HEK293T (cell line): ENCODE data around the gene TMEFF2.

ENCODE experiments used
- CTCF ChIA-PET: fragments of 350-600 bp; formaldehyde crosslinking; extraction: SDS; loops from one replicate; lab custom pipeline; 2021; ENCODE audit warnings: antibody characterized with exemption, inconsistent platforms; lab: Yijun Ruan, JAX
- POLR2A ChIA-PET: fragments of 350-600 bp; formaldehyde crosslinking; extraction: SDS; loops from one replicate; lab custom pipeline; 2020; ENCODE audit warnings: antibody characterized with exemption, inconsistent platforms; lab: Yijun Ruan, JAX
- DNase-seq: peaks from one replicate; pipeline ENCODE4 v3.0.0; 2012; ENCODE audit warnings: mixed read lengths; ENCODE audit errors: extremely low spot score
- ARNT ChIP-seq: fragments of 450-650 bp; IDR thresholded peaks from 2 replicates; pipeline ENCODE4 v1.6.1; 2017; ENCODE audit warnings: mild to moderate bottlenecking
- BHLHE40 ChIP-seq: fragments of 450-650 bp; IDR thresholded peaks from 2 replicates; pipeline ENCODE4 v1.6.1; 2016; ENCODE audit warnings: mild to moderate bottlenecking, moderate library complexity, borderline replicate concordance
- CTBP1 ChIP-seq: fragments of 450-650 bp; IDR thresholded peaks from 2 replicates; pipeline ENCODE4 v1.6.1; 2016; ENCODE audit warnings: borderline replicate concordance
- ELF4 ChIP-seq: fragments of 450-650 bp; IDR thresholded peaks from 2 replicates; pipeline ENCODE4 v1.6.1; 2017; ENCODE audit warnings: antibody characterized with exemption
- FOXA1 ChIP-seq: fragments of 450-650 bp; IDR thresholded peaks from 2 replicates; pipeline ENCODE4 v1.6.1; 2016; ENCODE audit warnings: mild to moderate bottlenecking
- FOXK2 ChIP-seq: fragments of 450-650 bp; IDR thresholded peaks from 2 replicates; pipeline ENCODE4 v1.6.1; 2016; ENCODE audit warnings: mild to moderate bottlenecking
- FOXM1 ChIP-seq: fragments of 450-650 bp; IDR thresholded peaks from 2 replicates; pipeline ENCODE4 v1.6.1; 2017; ENCODE audit warnings: mild to moderate bottlenecking, borderline replicate concordance
- HDGF ChIP-seq: fragments of 450-650 bp; IDR thresholded peaks from 2 replicates; pipeline ENCODE4 v1.6.1; 2017; ENCODE audit warnings: antibody characterized with exemption, borderline replicate concordance
- L3MBTL2 ChIP-seq: fragments of 450-650 bp; conservative IDR thresholded peaks from 2 replicates; pipeline ENCODE4 v1.6.1; 2016; ENCODE audit warnings: mild to moderate bottlenecking
- LEF1 ChIP-seq: fragments of 450-650 bp; IDR thresholded peaks from 2 replicates; pipeline ENCODE4 v1.6.1; 2017; ENCODE audit warnings: mild to moderate bottlenecking, borderline replicate concordance
- NFRKB ChIP-seq: fragments of 450-650 bp; IDR thresholded peaks from 2 replicates; pipeline ENCODE4 v1.6.1; 2016; ENCODE audit warnings: mild to moderate bottlenecking, moderate library complexity
- PKNOX1 ChIP-seq: fragments of 450-650 bp; IDR thresholded peaks from 2 replicates; pipeline ENCODE4 v1.6.1; 2016
- SP1 ChIP-seq: fragments of 450-650 bp; IDR thresholded peaks from 2 replicates; pipeline ENCODE4 v1.6.1; 2017
- SUZ12 ChIP-seq: fragments of 450-650 bp; IDR thresholded peaks from 2 replicates; pipeline ENCODE4 v1.6.1; 2016; ENCODE audit warnings: mild to moderate bottlenecking
- TARDBP ChIP-seq: fragments of 450-650 bp; IDR thresholded peaks from 2 replicates; pipeline ENCODE4 v1.6.1; 2016
- ZNF384 ChIP-seq: fragments of 450-650 bp; IDR thresholded peaks from 2 replicates; pipeline ENCODE4 v1.6.1; 2016

Gene TMEFF2

GRCh38 chr2:192002418-192002817, 192.3 kb downstream of the TMEFF2 start:
- ChIA-PET POLR2A (no interaction called here), CTCF (no interaction called here)
- no peak for DNase-seq
- TF ChIP-seq SUZ12 (no peak), SP1 (no peak), PKNOX1 (no peak), HDGF (no peak), LEF1 (no peak), CTBP1 (no peak), ZNF384 (no peak), ARNT (no peak), FOXK2 (no peak), BHLHE40 (no peak), L3MBTL2 (no peak), FOXA1 (no peak), FOXM1 (no peak)

- no peak for DNase-seq
- TF ChIP-seq L3MBTL2: no peak
- no peak for TF ChIP-seq LEF1
- no peak for TF ChIP-seq FOXK2
- TF ChIP-seq PKNOX1: no peak
- TF ChIP-seq SUZ12: no peak
- no peak for TF ChIP-seq FOXA1
- TF ChIP-seq BHLHE40: no peak
- ChIA-PET CTCF (interaction anchor here (0.5 to 0.7 kb wide), 3 partner anchors 8 to 442 kb away, joined by 3 read pairs; no protein-coding TSS in a partner anchor), POLR2A (no interaction called here)
Observed at GRCh38 chr2:192000196-192000980, 194.3 kb downstream of the TMEFF2 start.

GRCh38 chr2:191999101-191999841, 195.5 kb downstream of the TMEFF2 start:
- no peak for DNase-seq
- POLR2A ChIA-PET: no interaction called here

GRCh38 chr2:191995285-191995684, 199.4 kb downstream of the TMEFF2 start:
- no peak for DNase-seq
- POLR2A ChIA-PET: no interaction called here
- TF ChIP-seq FOXM1: no peak
- no peak for TF ChIP-seq PKNOX1
- TF ChIP-seq FOXK2: no peak
- no peak for TF ChIP-seq CTBP1
- TF ChIP-seq HDGF: no peak
- no peak for TF ChIP-seq ZNF384
- no peak for TF ChIP-seq BHLHE40
- no peak for TF ChIP-seq SP1
- no peak for TF ChIP-seq TARDBP
- TF ChIP-seq NFRKB: no peak
- no peak for TF ChIP-seq L3MBTL2
- no peak for TF ChIP-seq ARNT
- TF ChIP-seq SUZ12: no peak
- no peak for TF ChIP-seq ELF4
- no peak for TF ChIP-seq LEF1
- no peak for TF ChIP-seq FOXA1
- CTCF ChIA-PET: no interaction called here

More at GRCh38 chr2:191999101-191999841, 195.5 kb downstream of the TMEFF2 start:
- TF ChIP-seq LEF1 (no peak), L3MBTL2 (no peak), SP1 (no peak), ELF4 (no peak)
- CTCF ChIA-PET: no interaction called here

GRCh38 chr2:191994749-191995148, 200.0 kb downstream of the TMEFF2 start:
- CTCF ChIA-PET: no interaction called here
- DNase-seq: no peak
- no peak for TF ChIP-seq L3MBTL2
- TF ChIP-seq PKNOX1: no peak
- TF ChIP-seq FOXA1: no peak
- no peak for TF ChIP-seq TARDBP
- TF ChIP-seq ELF4: no peak
- no peak for TF ChIP-seq FOXM1
- TF ChIP-seq FOXK2: no peak
- no peak for TF ChIP-seq HDGF
- TF ChIP-seq ARNT: no peak
- no peak for TF ChIP-seq NFRKB
- TF ChIP-seq ZNF384: no peak
- no peak for TF ChIP-seq SP1
- TF ChIP-seq LEF1: no peak
- no peak for TF ChIP-seq SUZ12
- no peak for TF ChIP-seq BHLHE40
- TF ChIP-seq CTBP1: no peak
- POLR2A ChIA-PET: no interaction called here
